Measurements from ENCODE around the gene ZNF608. TPM values are rescaled to one million over a fixed set of nuclear protein-coding genes. Genes with fewer than 3 reads are reported as not detected.

Gene ZNF608
- total and polyA plus RNA-seq, 2 experiments from 2014 or later = 20.5 to 42.4 TPM

DNA sequence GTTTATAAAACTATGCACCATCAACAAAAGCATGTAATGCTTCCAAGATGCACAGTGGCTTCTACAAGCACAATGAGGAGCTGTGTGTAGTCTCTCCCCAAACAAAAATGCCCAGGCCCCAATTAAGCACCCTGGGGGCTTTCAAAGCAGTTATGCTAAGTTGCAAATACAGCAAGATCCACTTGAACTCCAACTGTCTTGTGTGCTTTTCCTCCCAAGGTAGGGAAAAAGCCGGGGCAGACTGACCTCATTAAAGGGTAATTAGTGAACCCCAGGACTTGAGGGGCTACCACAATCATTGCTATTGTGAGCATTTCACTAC lies 13.1 kb downstream of the ZNF608 start (continued):
- TF ChIP-seq ETS1 (IDR thresholded peaks at IDR 0.05) (no peak), JUNB (IDR thresholded peaks at IDR 0.05; ENCODE audit: unreplicated experiment) (no peak), POLR2AphosphoS5 (IDR thresholded peaks at IDR 0.05; ENCODE audit: low read depth) (no peak), EZH2phosphoT487 (IDR thresholded peaks at IDR 0.05; ENCODE audit: unreplicated experiment) (no peak), NANOG (IDR thresholded peaks at IDR 0.05; ENCODE audit: borderline replicate concordance) (no peak), EZH2 (IDR thresholded peaks at IDR 0.05; ENCODE audit: low read depth, unreplicated experiment) (no peak)
- TF ChIP-seq, protein P1, sequence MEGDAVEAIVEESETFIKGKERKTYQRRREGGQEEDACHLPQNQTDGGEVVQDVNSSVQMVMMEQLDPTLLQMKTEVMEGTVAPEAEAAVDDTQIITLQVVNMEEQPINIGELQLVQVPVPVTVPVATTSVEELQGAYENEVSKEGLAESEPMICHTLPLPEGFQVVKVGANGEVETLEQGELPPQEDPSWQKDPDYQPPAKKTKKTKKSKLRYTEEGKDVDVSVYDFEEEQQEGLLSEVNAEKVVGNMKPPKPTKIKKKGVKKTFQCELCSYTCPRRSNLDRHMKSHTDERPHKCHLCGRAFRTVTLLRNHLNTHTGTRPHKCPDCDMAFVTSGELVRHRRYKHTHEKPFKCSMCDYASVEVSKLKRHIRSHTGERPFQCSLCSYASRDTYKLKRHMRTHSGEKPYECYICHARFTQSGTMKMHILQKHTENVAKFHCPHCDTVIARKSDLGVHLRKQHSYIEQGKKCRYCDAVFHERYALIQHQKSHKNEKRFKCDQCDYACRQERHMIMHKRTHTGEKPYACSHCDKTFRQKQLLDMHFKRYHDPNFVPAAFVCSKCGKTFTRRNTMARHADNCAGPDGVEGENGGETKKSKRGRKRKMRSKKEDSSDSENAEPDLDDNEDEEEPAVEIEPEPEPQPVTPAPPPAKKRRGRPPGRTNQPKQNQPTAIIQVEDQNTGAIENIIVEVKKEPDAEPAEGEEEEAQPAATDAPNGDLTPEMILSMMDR (conservative IDR thresholded peaks at IDR 0.05; ENCODE audit: low read depth in 2 of 2) = no peak

GRCh38 chr5:124732428-124733328 lies 13.8 kb downstream of the ZNF608 start:
- Histone ChIP-seq H4K20me1 (replicated peaks; ENCODE audit: insufficient read depth) (no peaks in the 10 kb centered on the region; the same call in 1 of the 2 replicates), H3K4me2 (peak overlapping the region; percentile 52), H2AFZ (no peak overlapping the region), H3K4me3 (no peak overlapping the region), H3K36me3 (ENCODE audit: insufficient read depth) (no peaks in the 10 kb centered on the region), H3K27me3 (ENCODE audit: insufficient read depth) (no peaks in the 10 kb centered on the region), H3F3A (replicated peaks; ENCODE audit: low read depth) (no peaks in the 10 kb centered on the region), H3K9me2 (ENCODE audit: insufficient read depth) (peaks cover 8% of the 10 kb centered on the region; the same call in 1 of the 2 replicates), H3K4me1 (ENCODE audit: insufficient read depth) (peaks cover 64% of the 10 kb centered on the region), H3K27ac (ENCODE audit: low read depth) (peak overlapping the region; percentile 48), H3K79me2 (replicated peaks; ENCODE audit: insufficient read depth) (peaks cover 94% of the 10 kb centered on the region)
- peak overlapping the region; percentile 32 for H3K4me3 Mint-ChIP-seq
- H3K36me3 Mint-ChIP-seq (ENCODE audit: low read depth) = no peaks in the 10 kb centered on the region; the same call in 1 of the 3 replicates
- ATAC-seq (no peak; the same call in 2 of the 3 replicates), DNase-seq (ENCODE audit: low spot score) (no peak)
- peak overlapping the region; percentile 57 for H3K27ac Mint-ChIP-seq
- no peaks in the 10 kb centered on the region for H3K9me3 Mint-ChIP-seq
- H3K4me1 Mint-ChIP-seq = peaks cover 78% of the 10 kb centered on the region
- no peaks in the 10 kb centered on the region for H3K27me3 Mint-ChIP-seq (ENCODE audit: insufficient read depth, low read depth, poor library complexity)
- TF ChIP-seq ZNF462 (CRISPR knock-in tag; IDR thresholded peaks at IDR 0.05) (no peak), EZH2 (IDR thresholded peaks at IDR 0.05; ENCODE audit: low read depth, unreplicated experiment) (no peak), CREB1 (CRISPR knock-in tag; IDR thresholded peaks at IDR 0.05; ENCODE audit: low read depth) (no peak), ZNF114 (CRISPR knock-in tag; IDR thresholded peaks at IDR 0.05) (no peak), POLR2AphosphoS5 (IDR thresholded peaks at IDR 0.05; ENCODE audit: low read depth) (no peak)
- TF ChIP-seq, protein P2, sequence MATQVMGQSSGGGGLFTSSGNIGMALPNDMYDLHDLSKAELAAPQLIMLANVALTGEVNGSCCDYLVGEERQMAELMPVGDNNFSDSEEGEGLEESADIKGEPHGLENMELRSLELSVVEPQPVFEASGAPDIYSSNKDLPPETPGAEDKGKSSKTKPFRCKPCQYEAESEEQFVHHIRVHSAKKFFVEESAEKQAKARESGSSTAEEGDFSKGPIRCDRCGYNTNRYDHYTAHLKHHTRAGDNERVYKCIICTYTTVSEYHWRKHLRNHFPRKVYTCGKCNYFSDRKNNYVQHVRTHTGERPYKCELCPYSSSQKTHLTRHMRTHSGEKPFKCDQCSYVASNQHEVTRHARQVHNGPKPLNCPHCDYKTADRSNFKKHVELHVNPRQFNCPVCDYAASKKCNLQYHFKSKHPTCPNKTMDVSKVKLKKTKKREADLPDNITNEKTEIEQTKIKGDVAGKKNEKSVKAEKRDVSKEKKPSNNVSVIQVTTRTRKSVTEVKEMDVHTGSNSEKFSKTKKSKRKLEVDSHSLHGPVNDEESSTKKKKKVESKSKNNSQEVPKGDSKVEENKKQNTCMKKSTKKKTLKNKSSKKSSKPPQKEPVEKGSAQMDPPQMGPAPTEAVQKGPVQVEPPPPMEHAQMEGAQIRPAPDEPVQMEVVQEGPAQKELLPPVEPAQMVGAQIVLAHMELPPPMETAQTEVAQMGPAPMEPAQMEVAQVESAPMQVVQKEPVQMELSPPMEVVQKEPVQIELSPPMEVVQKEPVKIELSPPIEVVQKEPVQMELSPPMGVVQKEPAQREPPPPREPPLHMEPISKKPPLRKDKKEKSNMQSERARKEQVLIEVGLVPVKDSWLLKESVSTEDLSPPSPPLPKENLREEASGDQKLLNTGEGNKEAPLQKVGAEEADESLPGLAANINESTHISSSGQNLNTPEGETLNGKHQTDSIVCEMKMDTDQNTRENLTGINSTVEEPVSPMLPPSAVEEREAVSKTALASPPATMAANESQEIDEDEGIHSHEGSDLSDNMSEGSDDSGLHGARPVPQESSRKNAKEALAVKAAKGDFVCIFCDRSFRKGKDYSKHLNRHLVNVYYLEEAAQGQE (IDR thresholded peaks at IDR 0.05; ENCODE audit: unreplicated experiment) = no peak

All from GM23338 (cell line).